K562 (cell line): Measurements from ENCODE around the gene SPTBN4. TPM values are rescaled to one million over a fixed set of nuclear protein-coding genes. Genes with fewer than 3 reads are reported as not detected.

Experiments
- CTCF ChIP-seq, 3 experiments: IDR thresholded peaks in 2 of 3; conservative IDR thresholded peaks in 1 of 3; 2 replicates each; pipeline ENCODE4 v1.5.1; 2011 to 2012; ENCODE audit warnings: low read length in 3 of 3, mild to moderate bottlenecking in 3 of 3, control low read depth in 2 of 3, improper control_type of control experiment in 1 of 3, inconsistent platforms in 1 of 3, low read depth in 1 of 3, mixed read lengths in 1 of 3, moderate library complexity in 1 of 3; ENCODE audit not compliant: insufficient read depth in 2 of 3
- E2F6 ChIP-seq, 2 experiments: IDR thresholded peaks; 2 replicates each; pipeline ENCODE4 v1.6.1; 2011; ENCODE audit warnings: borderline replicate concordance in 1 of 2, control low read depth in 1 of 2, low read depth in 1 of 2, low read length in 1 of 2, mild to moderate bottlenecking in 1 of 2, mixed read lengths in 1 of 2, moderate library complexity in 1 of 2; ENCODE audit not compliant: insufficient read depth in 1 of 2, insufficient read length in 1 of 2, poor library complexity in 1 of 2, severe bottlenecking in 1 of 2; ENCODE audit errors: extremely low read depth in 1 of 2
- FOXJ2 ChIP-seq: fragments of 200-800 bp; sonication (Bioruptor generic); IDR thresholded peaks from 2 replicates; pipeline ENCODE4 v1.6.1; 2016; ENCODE audit warnings: missing genetic modification characterization, missing compliant biosample characterization
- HLTF ChIP-seq: fragments of 450-650 bp; IDR thresholded peaks from 2 replicates; pipeline ENCODE4 v1.6.1; 2016
- NFRKB ChIP-seq: fragments of 450-650 bp; IDR thresholded peaks from 2 replicates; pipeline ENCODE4 v1.6.1; 2016; ENCODE audit warnings: low read depth
- NR4A1 ChIP-seq, 2 experiments: fragments of 250-450 bp in 1 of 2; fragments of 450-650 bp in 1 of 2; sonication (Bioruptor Pico) in 1 of 2; IDR thresholded peaks; 2 replicates each; pipeline versions ENCODE4 v1.4.0 to v1.6.1; 2016 to 2020; ENCODE audit warnings: mild to moderate bottlenecking in 2 of 2, missing compliant biosample characterization in 1 of 2, missing genetic modification characterization in 1 of 2, moderate library complexity in 1 of 2
- OTX1 ChIP-seq: fragments of 450-650 bp; formaldehyde crosslinking; IDR thresholded peaks from 2 replicates; pipeline ENCODE4 v1.4.0; 2022; ENCODE audit warnings: mild to moderate bottlenecking
- RBM15 ChIP-seq: fragments of 200-400 bp; formaldehyde crosslinking; IDR thresholded peaks from 2 replicates; pipeline ENCODE4 v1.6.1; 2018; ENCODE audit warnings: mild to moderate bottlenecking, low read length, moderate library complexity; ENCODE audit not compliant: insufficient read depth
- RBM17 ChIP-seq: fragments of 200-400 bp; formaldehyde crosslinking; IDR thresholded peaks from 2 replicates; pipeline ENCODE4 v1.6.1; 2017; ENCODE audit warnings: low read depth, mild to moderate bottlenecking, low read length, borderline replicate concordance
- SNIP1 ChIP-seq: fragments of 450-650 bp; IDR thresholded peaks from 2 replicates; pipeline ENCODE4 v1.7.1; 2017; ENCODE audit warnings: low read depth, mild to moderate bottlenecking
- TAF15 ChIP-seq: fragments of 200-400 bp; formaldehyde crosslinking; IDR thresholded peaks from 2 replicates; pipeline ENCODE4 v1.6.1; 2017; ENCODE audit warnings: mild to moderate bottlenecking, low read depth, low read length, moderate library complexity
- ZBTB40 ChIP-seq, 2 experiments: fragments of 450-650 bp in 1 of 2; sonication (generic) in 1 of 2; formaldehyde crosslinking in 1 of 2; IDR thresholded peaks; 2 replicates each; pipeline versions ENCODE4 v1.7.1 to v1.9.0; 2016 to 2022; ENCODE audit warnings: inconsistent platforms in 1 of 2, mild to moderate bottlenecking in 1 of 2, missing genetic modification reagents in 1 of 2
- ZNF75A ChIP-seq: fragments of 450-650 bp; formaldehyde crosslinking; IDR thresholded peaks from 2 replicates; pipeline ENCODE4 v1.4.0; 2020; ENCODE audit warnings: mild to moderate bottlenecking
- polyA plus RNA-seq, 8 experiments: library from polyadenylated mRNA; depleted of rRNA in 4 of 8; stranded (reverse) in 5 of 8; unstranded in 3 of 8; fragments of >200 nt; fragmentation: Nextera tagmentation in 2 of 8; fragmentation: Illumina TruSeq in 1 of 8; extraction: Ambion mirVana in 2 of 8; extraction: Trizol in 1 of 8; gene quantifications; 2 replicates each; pipeline versions ENCODE4 v1.2.1 to v1.2.3, GENCODE V29; 2011 to 2014; ENCODE audit warnings: inconsistent platforms in 1 of 8, missing spikeins in 1 of 8
- total RNA-seq, 7 experiments: library from RNA; depleted of rRNA in 6 of 7; stranded (reverse); fragments of >200 nt in 6 of 7; fragmentation: Illumina TruSeq in 2 of 7; extraction: Trizol in 2 of 7; gene quantifications; 2 replicates each; pipeline versions ENCODE4 v1.2.1 to v1.2.3, GENCODE V29; 2011 to 2021; ENCODE audit warnings: low replicate concordance in 1 of 7

SPTBN4 gene
- total and polyA plus RNA-seq, 9 of the 15 experiments (the other 6 are each of a cell fraction or from before 2014, with no cell fraction given) = 0.01 to 1.5 (median 0.86) TPM

GRCh38 chr19:40600570-40601133, 133.9 kb downstream of the SPTBN4 start (continued):
- TF ChIP-seq E2F6 (IDR thresholded peaks at IDR 0.05; ENCODE audit: borderline replicate concordance in 1 of 2, extremely low read depth in 1 of 2, insufficient read depth in 1 of 2, insufficient read length in 1 of 2, low read depth in 1 of 2, low read length in 1 of 2, poor library complexity in 1 of 2, severe bottlenecking in 1 of 2) (no peak), FOXJ2 (no peak), NR4A1 (CRISPR knock-in tag; IDR thresholded peaks at IDR 0.05) (no peak), NR4A1 (tag; IDR thresholded peaks at IDR 0.05) (no peak), SNIP1 (no peak), NFRKB (no peak), HLTF (no peak), OTX1 (CRISPR knock-in tag) (no peak), TAF15 (no peak), RBM15 (no peak), ZNF75A (CRISPR knock-in tag) (no peak), RBM17 (no peak), ZBTB40 (IDR thresholded peaks at IDR 0.05) (no peak), ZBTB40 (CRISPR knock-in tag; IDR thresholded peaks at IDR 0.05) (no peak), CTCF (IDR thresholded peaks at IDR 0.05 in 2 of 3, conservative IDR thresholded peaks at IDR 0.05 in 1 of 3; ENCODE audit: insufficient read depth in 2 of 3, low read depth in 1 of 3, low read length in 3 of 3) (0 out of 6 replicates have a peak, but pooled peaks of 1 of the 3 experiments have one; percentile 6)
